ENCODE data around the gene B3GNT2.

Gene B3GNT2

GRCh38 chr2:62222674-62223073 lies 26.8 kb downstream of the B3GNT2 start:
- TF ChIP-seq, protein P1, sequence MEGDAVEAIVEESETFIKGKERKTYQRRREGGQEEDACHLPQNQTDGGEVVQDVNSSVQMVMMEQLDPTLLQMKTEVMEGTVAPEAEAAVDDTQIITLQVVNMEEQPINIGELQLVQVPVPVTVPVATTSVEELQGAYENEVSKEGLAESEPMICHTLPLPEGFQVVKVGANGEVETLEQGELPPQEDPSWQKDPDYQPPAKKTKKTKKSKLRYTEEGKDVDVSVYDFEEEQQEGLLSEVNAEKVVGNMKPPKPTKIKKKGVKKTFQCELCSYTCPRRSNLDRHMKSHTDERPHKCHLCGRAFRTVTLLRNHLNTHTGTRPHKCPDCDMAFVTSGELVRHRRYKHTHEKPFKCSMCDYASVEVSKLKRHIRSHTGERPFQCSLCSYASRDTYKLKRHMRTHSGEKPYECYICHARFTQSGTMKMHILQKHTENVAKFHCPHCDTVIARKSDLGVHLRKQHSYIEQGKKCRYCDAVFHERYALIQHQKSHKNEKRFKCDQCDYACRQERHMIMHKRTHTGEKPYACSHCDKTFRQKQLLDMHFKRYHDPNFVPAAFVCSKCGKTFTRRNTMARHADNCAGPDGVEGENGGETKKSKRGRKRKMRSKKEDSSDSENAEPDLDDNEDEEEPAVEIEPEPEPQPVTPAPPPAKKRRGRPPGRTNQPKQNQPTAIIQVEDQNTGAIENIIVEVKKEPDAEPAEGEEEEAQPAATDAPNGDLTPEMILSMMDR (IDR thresholded peaks at IDR 0.05; ENCODE audit: low read depth, low read length): no peak
- DNase-seq (ENCODE audit: low read depth in 2 of 2): no peak
- no peak overlapping the region for H3K4me3 ChIP-seq (replicated peaks in 1 of 2; ENCODE audit: low read depth in 2 of 2, low read length in 2 of 2)

- no peak overlapping the region for H3K4me3 ChIP-seq (replicated peaks in 1 of 2; ENCODE audit: low read depth in 2 of 2, low read length in 2 of 2)
- TF ChIP-seq, protein P1 (IDR thresholded peaks at IDR 0.05; ENCODE audit: low read depth, low read length): no peak
- no peak for DNase-seq (ENCODE audit: low read depth in 2 of 2)
Measured at GRCh38 chr2:62224976-62225375, 29.1 kb downstream of the B3GNT2 start.

DNA sequence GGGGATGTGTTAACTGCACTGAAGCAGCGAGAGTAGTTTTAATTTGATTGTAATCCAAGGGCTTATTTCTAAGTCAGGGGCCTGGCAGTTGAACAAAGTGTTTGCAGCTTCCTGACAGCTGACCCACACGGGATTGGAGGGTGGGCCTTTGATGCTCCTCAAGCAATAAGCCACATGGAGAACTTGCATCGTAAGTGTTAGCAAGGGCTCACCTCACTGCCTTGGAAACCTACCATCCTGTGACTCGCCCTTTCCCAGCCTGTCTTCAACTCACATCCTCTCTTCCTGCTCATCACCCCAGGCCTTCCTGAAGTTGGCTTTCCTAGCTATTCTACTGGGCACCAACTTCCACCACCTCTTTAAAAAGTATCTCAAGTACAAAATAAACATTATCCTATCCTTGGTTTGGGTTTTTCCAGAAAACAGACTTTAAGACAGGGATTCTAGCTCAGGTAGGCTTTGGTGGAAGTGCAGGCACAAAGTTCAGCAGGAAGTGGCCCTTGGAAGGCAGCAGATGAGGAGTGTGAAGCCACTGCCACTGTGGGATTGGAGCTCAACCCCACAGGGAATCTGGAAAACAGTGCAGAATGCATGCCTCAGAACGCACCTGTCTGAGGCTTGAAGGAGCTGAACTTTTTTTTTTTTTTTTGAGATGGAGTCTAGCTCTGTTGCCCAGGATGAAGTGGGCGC lies 31.6 kb downstream of the B3GNT2 start:
- peak in 1 of 2 donors; percentile 5 for DNase-seq (ENCODE audit: low read depth in 2 of 2)
- no peak overlapping the region for H3K4me3 ChIP-seq (replicated peaks in 1 of 2; ENCODE audit: low read depth in 2 of 2, low read length in 2 of 2)
- TF ChIP-seq, protein P1 (IDR thresholded peaks at IDR 0.05; ENCODE audit: low read depth, low read length): no peak

- TF ChIP-seq, protein P1 (IDR thresholded peaks at IDR 0.05; ENCODE audit: low read depth, low read length): no peak
- DNase-seq (ENCODE audit: low read depth in 2 of 2): no peak
Measured at GRCh38 chr2:62229082-62229605, 33.2 kb downstream of the B3GNT2 start.

GRCh38 chr2:62231541-62231940 lies 35.6 kb downstream of the B3GNT2 start:
- no peak for DNase-seq (ENCODE audit: low read depth in 2 of 2)
- H3K4me3 ChIP-seq (replicated peaks in 1 of 2; ENCODE audit: low read depth in 2 of 2, low read length in 2 of 2): no peak overlapping the region
- TF ChIP-seq, protein P1 (IDR thresholded peaks at IDR 0.05; ENCODE audit: low read depth, low read length): no peak

More at GRCh38 chr2:62229082-62229605, 33.2 kb downstream of the B3GNT2 start:
- no peak overlapping the region for H3K4me3 ChIP-seq (replicated peaks in 1 of 2; ENCODE audit: low read depth in 2 of 2, low read length in 2 of 2)

- no peak for DNase-seq (ENCODE audit: low read depth in 2 of 2)
- H3K4me3 ChIP-seq (replicated peaks in 1 of 2; ENCODE audit: low read depth in 2 of 2, low read length in 2 of 2): no peak overlapping the region
- TF ChIP-seq, protein P1 (IDR thresholded peaks at IDR 0.05; ENCODE audit: low read depth, low read length): no peak
Measured at GRCh38 chr2:62234755-62235655, 39.1 kb downstream of the B3GNT2 start.

Measured in cardiac fibroblast (primary cell).